ENCODE measurements around the gene EFS. TPM values are rescaled to one million over a fixed set of nuclear protein-coding genes. Genes with fewer than 3 reads are reported as not detected.

EFS gene
- total RNA-seq, 2 experiments from 2014 or later: not detected

DNA sequence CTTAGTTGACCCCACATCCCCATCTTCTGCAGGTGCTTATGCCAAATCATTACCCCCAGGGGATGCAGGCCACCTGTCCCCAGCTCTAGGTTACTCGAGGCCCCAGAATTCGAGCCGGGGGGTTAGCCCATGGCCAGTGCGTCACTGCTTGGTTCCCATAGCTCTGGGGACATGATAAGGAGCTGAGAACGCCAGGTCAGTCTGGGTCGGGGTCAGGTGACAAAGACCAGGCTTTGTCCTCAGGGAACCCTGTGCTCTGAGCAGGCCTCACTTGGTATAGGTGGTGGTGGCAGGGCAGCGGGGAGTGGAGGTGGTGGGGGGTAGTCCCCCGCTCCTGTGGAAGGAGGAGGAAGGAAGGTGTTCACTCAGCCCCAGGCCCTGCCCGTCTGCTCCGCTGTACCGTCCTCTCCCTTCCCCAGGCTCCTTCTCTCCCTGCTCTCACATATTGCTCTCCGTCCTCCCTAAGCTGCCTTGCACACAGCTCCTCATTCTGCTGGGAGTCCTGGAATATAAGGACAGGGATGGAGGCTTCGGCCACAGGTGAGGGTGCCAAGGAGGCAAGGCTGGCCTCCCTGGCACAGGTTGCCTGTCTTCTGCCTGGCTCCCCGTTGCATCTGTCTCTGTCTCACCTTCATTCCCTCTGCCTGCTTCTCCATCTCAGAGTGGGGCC is 45.1 kb upstream of the EFS start:
- no peaks in the 10 kb centered on the region for H4K20me1 ChIP-seq (ENCODE audit: insufficient read depth, low read length)
- POLR2A ChIA-PET: interaction anchor here (0.6 kb wide), 1 partner anchor 119 kb away, joined by 3 read pairs; no protein-coding TSS in a partner anchor
- no peaks in the 10 kb centered on the region for H3K36me3 ChIP-seq (ENCODE audit: insufficient read depth, low read length)
- intact Hi-C loops (cut with micrococcal nuclease; ENCODE audit: unreplicated experiment): no loop called here
- no peaks in the 10 kb centered on the region for H3K9me3 ChIP-seq (ENCODE audit: low read length)
- BruUV-seq (replicated peaks): no TSS peak
- H3K27ac ChIP-seq (ENCODE audit: low read depth, low read length, poor library complexity, severe bottlenecking): no peak overlapping the region
- CTCF ChIA-PET (ENCODE audit: unreplicated experiment): interaction anchor here (0.6 kb wide), 1 partner anchor 898 kb away, joined by 3 read pairs; no protein-coding TSS in a partner anchor
- H3K4me1 ChIP-seq (ENCODE audit: insufficient read depth, low read length, poor library complexity, severe bottlenecking): no peaks in the 10 kb centered on the region
- no peak for DNase-seq (ENCODE audit: low spot score)
- H2AFZ ChIP-seq (ENCODE audit: low read length): no peak overlapping the region
- H3K4me2 ChIP-seq (ENCODE audit: low read length): no peak overlapping the region
- TF ChIP-seq EZH2phosphoT487 (IDR thresholded peaks at IDR 0.05; ENCODE audit: borderline replicate concordance, low read depth, low read length): no peak
- TF ChIP-seq, protein P1, sequence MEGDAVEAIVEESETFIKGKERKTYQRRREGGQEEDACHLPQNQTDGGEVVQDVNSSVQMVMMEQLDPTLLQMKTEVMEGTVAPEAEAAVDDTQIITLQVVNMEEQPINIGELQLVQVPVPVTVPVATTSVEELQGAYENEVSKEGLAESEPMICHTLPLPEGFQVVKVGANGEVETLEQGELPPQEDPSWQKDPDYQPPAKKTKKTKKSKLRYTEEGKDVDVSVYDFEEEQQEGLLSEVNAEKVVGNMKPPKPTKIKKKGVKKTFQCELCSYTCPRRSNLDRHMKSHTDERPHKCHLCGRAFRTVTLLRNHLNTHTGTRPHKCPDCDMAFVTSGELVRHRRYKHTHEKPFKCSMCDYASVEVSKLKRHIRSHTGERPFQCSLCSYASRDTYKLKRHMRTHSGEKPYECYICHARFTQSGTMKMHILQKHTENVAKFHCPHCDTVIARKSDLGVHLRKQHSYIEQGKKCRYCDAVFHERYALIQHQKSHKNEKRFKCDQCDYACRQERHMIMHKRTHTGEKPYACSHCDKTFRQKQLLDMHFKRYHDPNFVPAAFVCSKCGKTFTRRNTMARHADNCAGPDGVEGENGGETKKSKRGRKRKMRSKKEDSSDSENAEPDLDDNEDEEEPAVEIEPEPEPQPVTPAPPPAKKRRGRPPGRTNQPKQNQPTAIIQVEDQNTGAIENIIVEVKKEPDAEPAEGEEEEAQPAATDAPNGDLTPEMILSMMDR (conservative IDR thresholded peaks at IDR 0.05; ENCODE audit: low read length): no peak
- H3K79me2 ChIP-seq (ENCODE audit: insufficient read depth, low read depth, low read length): no peaks in the 10 kb centered on the region
- no peaks in the 10 kb centered on the region for H3K9me2 ChIP-seq (ENCODE audit: insufficient read depth, low read length)
- no peak overlapping the region for H3K4me3 ChIP-seq (ENCODE audit: low read depth, low read length, poor library complexity, severe bottlenecking)

GRCh38 chr14:23409475-23409874 is 44.5 kb upstream of the EFS start:
- Histone ChIP-seq H3K9me3 (ENCODE audit: low read length) (no peaks in the 10 kb centered on the region), H3K27ac (ENCODE audit: low read depth, low read length, poor library complexity, severe bottlenecking) (no peak overlapping the region), H3K79me2 (ENCODE audit: insufficient read depth, low read depth, low read length) (no peaks in the 10 kb centered on the region), H3K4me1 (ENCODE audit: insufficient read depth, low read length, poor library complexity, severe bottlenecking) (no peaks in the 10 kb centered on the region), H3K4me3 (ENCODE audit: low read depth, low read length, poor library complexity, severe bottlenecking) (no peak overlapping the region), H3K36me3 (ENCODE audit: insufficient read depth, low read length) (no peaks in the 10 kb centered on the region), H2AFZ (ENCODE audit: low read length) (no peak overlapping the region), H3K9me2 (ENCODE audit: insufficient read depth, low read length) (no peaks in the 10 kb centered on the region), H4K20me1 (ENCODE audit: insufficient read depth, low read length) (no peaks in the 10 kb centered on the region), H3K4me2 (ENCODE audit: low read length) (no peak overlapping the region)
- POLR2A ChIA-PET: no interaction called here
- BruUV-seq (replicated peaks): no TSS peak
- intact Hi-C loops (cut with micrococcal nuclease; ENCODE audit: unreplicated experiment): no loop called here
- no peak for TF ChIP-seq EZH2phosphoT487 (IDR thresholded peaks at IDR 0.05; ENCODE audit: borderline replicate concordance, low read depth, low read length)
- TF ChIP-seq, protein P1 (conservative IDR thresholded peaks at IDR 0.05; ENCODE audit: low read length): no peak
- no peak for DNase-seq (ENCODE audit: low spot score)
- CTCF ChIA-PET (ENCODE audit: unreplicated experiment): interaction anchor here (0.6 kb wide), 1 partner anchor 898 kb away, joined by 3 read pairs; no protein-coding TSS in a partner anchor

GRCh38 chr14:23408307-23408630 is 43.3 kb upstream of the EFS start:
- no peaks in the 10 kb centered on the region for H3K79me2 ChIP-seq (ENCODE audit: insufficient read depth, low read depth, low read length)
- no peak overlapping the region for H2AFZ ChIP-seq (ENCODE audit: low read length)
- CTCF ChIA-PET (ENCODE audit: unreplicated experiment): no interaction called here
- H3K27ac ChIP-seq (ENCODE audit: low read depth, low read length, poor library complexity, severe bottlenecking): no peak overlapping the region
- no peaks in the 10 kb centered on the region for H3K36me3 ChIP-seq (ENCODE audit: insufficient read depth, low read length)
- H3K4me3 ChIP-seq (ENCODE audit: low read depth, low read length, poor library complexity, severe bottlenecking): no peak overlapping the region
- H4K20me1 ChIP-seq (ENCODE audit: insufficient read depth, low read length): no peaks in the 10 kb centered on the region
- POLR2A ChIA-PET: no interaction called here
- BruUV-seq (replicated peaks): no TSS peak
- no peaks in the 10 kb centered on the region for H3K4me1 ChIP-seq (ENCODE audit: insufficient read depth, low read length, poor library complexity, severe bottlenecking)
- no peak overlapping the region for H3K4me2 ChIP-seq (ENCODE audit: low read length)
- no peaks in the 10 kb centered on the region for H3K9me2 ChIP-seq (ENCODE audit: insufficient read depth, low read length)
- TF ChIP-seq, protein P1 (conservative IDR thresholded peaks at IDR 0.05; ENCODE audit: low read length): no peak
- no peak for TF ChIP-seq EZH2phosphoT487 (IDR thresholded peaks at IDR 0.05; ENCODE audit: borderline replicate concordance, low read depth, low read length)
- H3K9me3 ChIP-seq (ENCODE audit: low read length): no peaks in the 10 kb centered on the region
- DNase-seq (ENCODE audit: low spot score): no peak
- intact Hi-C loops (cut with micrococcal nuclease; ENCODE audit: unreplicated experiment): no loop called here

All from OCI-LY7 (cell line).